Heart left ventricle (tissue), 16 donors: ENCODE measurements around the gene EGLN2. TPM values are rescaled to one million over a fixed set of nuclear protein-coding genes. Genes with fewer than 3 reads are reported as not detected.

ENCODE experiments used
- ATAC-seq, 4 donors: fragments of 200-7000 bp; cut with Tn5 transposase; one replicate each; pipeline ENCODE4 v1.9.1; 2020 to 2022; ENCODE audit warnings: moderate library complexity in 4 of 4, mild to moderate bottlenecking in 3 of 4, moderate number of reproducible peaks in 1 of 4
- DNase-seq, 5 donors: peaks; one replicate each; pipeline ENCODE4 v3.0.0-alpha.2; 2020
- H3K27ac ChIP-seq, 12 donors: fragments of 200-600 bp; sonication (generic) in 4 of 12; one replicate each; pipeline versions ENCODE4 v1.5.0 to v1.8.0; 2016 to 2022; ENCODE audit warnings: mild to moderate bottlenecking in 2 of 12
- H3K27me3 ChIP-seq, 9 donors: fragments of 200-600 bp; sonication (generic) in 2 of 9; one replicate each; pipeline versions ENCODE4 v1.5.1 to v1.8.0; 2016 to 2022; ENCODE audit warnings: mild to moderate bottlenecking in 3 of 9
- H3K36me3 ChIP-seq, 9 donors: fragments of 200-600 bp; sonication (generic) in 2 of 9; one replicate each; pipeline versions ENCODE4 v1.5.0 to v1.8.0; 2018 to 2022; ENCODE audit warnings: mild to moderate bottlenecking in 2 of 9
- H3K4me1 ChIP-seq, 12 donors: fragments of 200-600 bp; sonication (generic) in 4 of 12; one replicate each; pipeline versions ENCODE4 v1.5.0 to v1.8.0; 2016 to 2022; ENCODE audit warnings: mild to moderate bottlenecking in 3 of 12
- H3K4me3 ChIP-seq, 12 donors: fragments of 200-600 bp; sonication (generic) in 4 of 12; one replicate each; pipeline versions ENCODE4 v1.5.0 to v1.8.0; 2017 to 2022; ENCODE audit warnings: mild to moderate bottlenecking in 9 of 12, moderate library complexity in 4 of 12
- H3K9me3 ChIP-seq, 12 donors: fragments of 200-600 bp; sonication (generic) in 4 of 12; one replicate each; pipeline versions ENCODE4 v1.5.0 to v1.8.0; 2016 to 2022; ENCODE audit warnings: mild to moderate bottlenecking in 1 of 12
- POLR2A ChIP-seq, 2 donors: fragments of 450-650 bp; IDR thresholded peaks; one replicate each; pipeline ENCODE4 v1.6.1; 2017; ENCODE audit warnings: antibody characterized with exemption in 2 of 2, mild to moderate bottlenecking in 2 of 2, moderate library complexity in 2 of 2
- WGBS, 4 donors: extraction: QIAGEN DNeasy Blood & Tissue Kit in 2 of 4; methylation state at CpG; one replicate each; pipeline versions ENCODE4 v1.1.5 to v1.1.7; 2013 to 2018; 5-methylcytosine and 5-hydroxymethylcytosine counted together
- intact Hi-C, 10 donors: fragments of 100-400 bp; cut with DNase I; formaldehyde crosslinking; loops; one replicate each; pipeline versions ENCODE4 v1.11.1 to v1.14.2; 2022
- polyA plus RNA-seq, 2 donors: library from polyadenylated mRNA; stranded (reverse); fragments of 200-250 nt; gene quantifications; one replicate each; pipeline ENCODE4 v1.2.3, GENCODE V29; 2013
- total RNA-seq, 9 donors: library from RNA; depleted of rRNA in 2 of 9; stranded (reverse); fragments of >200 nt in 2 of 9; fragmentation: NEBNext Ultra II Directional in 3 of 9; extraction: Animal tissue kit (Norgen Biotek cat#: 25700) in 3 of 9; gene quantifications; one replicate each; pipeline versions ENCODE4 v1.1.0 to v1.2.4, GENCODE V29; 2016 to 2023
- TF ChIP-seq, protein P1 (sequence below), 12 donors: fragments of 200-600 bp; sonication (generic) in 4 of 12; IDR thresholded peaks; one replicate each; pipeline versions ENCODE4 v1.5.0 to v1.8.0; 2018 to 2022; ENCODE audit warnings: antibody characterized with exemption in 12 of 12, mild to moderate bottlenecking in 5 of 12
- donor health status: ischemic (EF 13 %, LVEDD 7.1; RV severe dilation, severe dysfunction).
- donor health status: healthy with polysubstance abuse.
- donor health status: DM: no; HTN: yes; CAD: no.
- donor health status: DM: no; HTN: no; CAD: no.
- donor health status: ischemic (EF 25% LVEDD 6.9; RV normal size, moderate dysfunction).
- donor health status: ischemic (EF 25% LVEDD 5.7; RV mildly dilated, moderate dysfunction).
- donor health status: healthy.
- donor health status: DM: yes; HTN: yes; CAD: no.
- donor health status: ischemic (EF 35%, LVEDD 5.7; RV mildly dilated, moderate dysfunction).
- donor health status: nonischemic (EF 11% LVEDD 7.7; RV severe dilation, severe dysfunction).
- donor health status: DM: yes; HTN: yes; CAD: no.
- donor health status: PGD.
- donor health status: ischemic (EF 29% LVEDD 5.4; RV normal size, mild dysfunction).
- donor health status: nonischemic (EF 23%, LVEDD 6.1; RV moderate dilation, normal function).

The EGLN2 gene
- total and polyA plus RNA-seq, 11 donors: 38.1 to 91.8 (median 50.5) TPM

DNA sequence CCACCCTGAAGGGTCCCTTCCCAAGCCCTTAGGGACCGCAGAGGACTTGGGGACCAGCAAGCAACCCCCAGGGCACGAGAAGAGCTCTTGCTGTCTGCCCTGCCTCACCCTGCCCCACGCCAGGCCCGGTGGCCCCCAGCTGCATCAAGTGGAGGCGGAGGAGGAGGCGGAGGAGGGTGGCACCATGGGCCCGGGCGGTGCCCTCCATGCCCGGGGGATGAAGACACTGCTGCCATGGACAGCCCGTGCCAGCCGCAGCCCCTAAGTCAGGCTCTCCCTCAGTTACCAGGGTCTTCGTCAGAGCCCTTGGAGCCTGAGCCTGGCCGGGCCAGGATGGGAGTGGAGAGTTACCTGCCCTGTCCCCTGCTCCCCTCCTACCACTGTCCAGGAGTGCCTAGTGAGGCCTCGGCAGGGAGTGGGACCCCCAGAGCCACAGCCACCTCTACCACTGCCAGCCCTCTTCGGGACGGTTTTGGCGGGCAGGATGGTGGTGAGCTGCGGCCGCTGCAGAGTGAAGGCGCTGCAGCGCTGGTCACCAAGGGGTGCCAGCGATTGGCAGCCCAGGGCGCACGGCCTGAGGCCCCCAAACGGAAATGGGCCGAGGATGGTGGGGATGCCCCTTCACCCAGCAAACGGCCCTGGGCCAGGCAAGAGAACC is 1.5 kb downstream of the EGLN2 start:
- ATAC-seq (no peak), DNase-seq (peak in 1 of 5 donors; percentile 68)
- TF ChIP-seq, protein P1, sequence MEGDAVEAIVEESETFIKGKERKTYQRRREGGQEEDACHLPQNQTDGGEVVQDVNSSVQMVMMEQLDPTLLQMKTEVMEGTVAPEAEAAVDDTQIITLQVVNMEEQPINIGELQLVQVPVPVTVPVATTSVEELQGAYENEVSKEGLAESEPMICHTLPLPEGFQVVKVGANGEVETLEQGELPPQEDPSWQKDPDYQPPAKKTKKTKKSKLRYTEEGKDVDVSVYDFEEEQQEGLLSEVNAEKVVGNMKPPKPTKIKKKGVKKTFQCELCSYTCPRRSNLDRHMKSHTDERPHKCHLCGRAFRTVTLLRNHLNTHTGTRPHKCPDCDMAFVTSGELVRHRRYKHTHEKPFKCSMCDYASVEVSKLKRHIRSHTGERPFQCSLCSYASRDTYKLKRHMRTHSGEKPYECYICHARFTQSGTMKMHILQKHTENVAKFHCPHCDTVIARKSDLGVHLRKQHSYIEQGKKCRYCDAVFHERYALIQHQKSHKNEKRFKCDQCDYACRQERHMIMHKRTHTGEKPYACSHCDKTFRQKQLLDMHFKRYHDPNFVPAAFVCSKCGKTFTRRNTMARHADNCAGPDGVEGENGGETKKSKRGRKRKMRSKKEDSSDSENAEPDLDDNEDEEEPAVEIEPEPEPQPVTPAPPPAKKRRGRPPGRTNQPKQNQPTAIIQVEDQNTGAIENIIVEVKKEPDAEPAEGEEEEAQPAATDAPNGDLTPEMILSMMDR (IDR thresholded peaks at IDR 0.05): no peak
- no peak for TF ChIP-seq POLR2A (IDR thresholded peaks at IDR 0.05)
- Histone ChIP-seq H3K4me1 (peaks cover 43 to 66% (median 58%) of the 10 kb centered on the region in 12 donors), H3K36me3 (peaks cover 0 to 37% (median 13%) of the 10 kb centered on the region in 9 donors), H3K4me3 (peak overlapping the region; percentile 74 to 99 (median 94)), H3K27ac (peak overlapping the region; percentile 93 to 99 (median 97)), H3K9me3 (no peaks in the 10 kb centered on the region), H3K27me3 (no peaks in the 10 kb centered on the region)
- WGBS, 4 donors: 48 to 62% (median 56%) methylated on average over 18 to 27 of the region's 27 CpGs
- intact Hi-C loops: loop anchor here in 3 of 10 donors (2.0 to 10.0 kb wide), 3 partner anchors 16 to 376 kb away; partner anchors contain the start of gene SERTAD1 (in 1 of the 3)

DNA sequence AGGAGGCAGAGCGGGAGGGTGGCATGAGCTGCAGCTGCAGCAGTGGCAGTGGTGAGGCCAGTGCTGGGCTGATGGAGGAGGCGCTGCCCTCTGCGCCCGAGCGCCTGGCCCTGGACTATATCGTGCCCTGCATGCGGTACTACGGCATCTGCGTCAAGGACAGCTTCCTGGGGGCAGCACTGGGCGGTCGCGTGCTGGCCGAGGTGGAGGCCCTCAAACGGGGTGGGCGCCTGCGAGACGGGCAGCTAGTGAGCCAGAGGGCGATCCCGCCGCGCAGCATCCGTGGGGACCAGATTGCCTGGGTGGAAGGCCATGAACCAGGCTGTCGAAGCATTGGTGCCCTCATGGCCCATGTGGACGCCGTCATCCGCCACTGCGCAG is 2.0 kb downstream of the EGLN2 start:
- peak in 1 of 5 donors; percentile 67 for DNase-seq
- H3K9me3 ChIP-seq: no peaks in the 10 kb centered on the region
- H3K27ac ChIP-seq: peak overlapping the region; percentile 53 to 99 (median 97)
- no peak for TF ChIP-seq POLR2A (IDR thresholded peaks at IDR 0.05)
- TF ChIP-seq, protein P1 (IDR thresholded peaks at IDR 0.05): no peak
- intact Hi-C loops: loop anchor here in 3 of 10 donors (2.0 to 10.0 kb wide), 3 partner anchors 16 to 376 kb away; partner anchors contain the start of gene SERTAD1 (in 1 of the 3)
- ATAC-seq: no peak
- H3K4me3 ChIP-seq: peak overlapping the region in 11 of 12 donors; percentile 74 to 99 (median 94)
- H3K4me1 ChIP-seq: peaks cover 48 to 71% (median 63%) of the 10 kb centered on the region in 12 donors
- peaks cover 0 to 42% (median 15%) of the 10 kb centered on the region in 9 donors for H3K36me3 ChIP-seq
- H3K27me3 ChIP-seq: no peaks in the 10 kb centered on the region
- WGBS, 4 donors: 60 to 75% (median 61%) methylated on average over 20 to 27 of the region's 27 CpGs

DNA sequence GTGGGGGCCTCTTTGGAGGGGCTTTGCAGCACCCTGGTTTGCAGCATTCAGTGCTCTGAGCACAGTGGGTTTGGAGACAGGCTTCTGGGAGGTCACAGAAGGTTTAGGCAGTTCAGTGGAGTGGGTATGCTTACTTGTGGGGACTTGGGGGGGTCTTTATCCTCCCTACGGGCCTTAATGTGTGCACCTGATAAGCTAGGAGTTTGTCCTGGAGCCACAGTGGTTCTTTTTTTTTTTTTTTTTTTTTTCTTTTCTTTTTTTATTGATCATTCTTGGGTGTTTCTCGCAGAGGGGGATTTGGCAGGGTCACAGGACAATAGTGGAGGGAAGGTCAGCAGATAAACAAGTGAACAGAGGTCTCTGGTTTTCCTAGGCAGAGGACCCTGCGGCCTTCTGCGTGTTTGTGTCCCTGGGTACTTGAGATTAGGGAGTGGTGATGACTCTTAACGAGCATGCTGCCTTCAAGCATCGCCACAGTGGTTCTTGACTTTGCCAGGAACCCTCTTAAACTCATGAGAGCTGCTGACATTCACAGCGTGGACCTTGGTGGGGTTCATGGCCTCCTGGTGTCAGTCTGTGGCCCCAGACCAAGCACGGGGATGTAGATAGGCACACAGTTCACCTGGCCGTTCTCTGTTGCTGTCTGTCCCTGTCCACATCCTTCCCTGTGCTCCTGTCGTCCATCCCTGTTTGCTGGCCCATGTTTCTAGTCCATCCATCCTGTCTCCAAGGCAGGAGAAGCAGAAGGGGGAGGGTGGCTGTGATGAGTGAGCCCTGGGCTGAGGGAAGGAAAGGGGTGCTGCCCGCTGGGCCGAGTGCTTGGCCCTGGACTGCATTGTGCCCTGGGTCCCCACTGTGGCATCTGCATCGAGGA is 2.7 kb downstream of the EGLN2 start:
- H3K27me3 ChIP-seq: no peaks in the 10 kb centered on the region
- WGBS, 4 donors: 15 to 24% (median 16%) methylated on average over 12 to 13 of the region's 13 CpGs
- H3K27ac ChIP-seq: peak overlapping the region; percentile 75 to 99 (median 97)
- H3K4me3 ChIP-seq: peak overlapping the region in 11 of 12 donors; percentile 6 to 99 (median 94)
- intact Hi-C loops: loop anchor here in 3 of 10 donors (2.0 to 10.0 kb wide), 3 partner anchors 15 to 377 kb away; partner anchors contain the start of gene SERTAD1 (in 1 of the 3)
- H3K9me3 ChIP-seq: no peaks in the 10 kb centered on the region
- H3K36me3 ChIP-seq: peaks cover 0 to 40% (median 15%) of the 10 kb centered on the region in 9 donors
- TF ChIP-seq, protein P1 (IDR thresholded peaks at IDR 0.05): no peak
- TF ChIP-seq POLR2A (IDR thresholded peaks at IDR 0.05): no peak
- DNase-seq (no peak), ATAC-seq (no peak)
- H3K4me1 ChIP-seq: peaks cover 48 to 78% (median 70%) of the 10 kb centered on the region in 12 donors
